ENCODE data around the gene LINGO3. TPM values are rescaled to one million over a fixed set of nuclear protein-coding genes. Genes with fewer than 3 reads are reported as not detected.

Gene LINGO3
- polyA plus RNA-seq, 3 donors = 0.08 to 2.8 (median 2.2) TPM

DNA sequence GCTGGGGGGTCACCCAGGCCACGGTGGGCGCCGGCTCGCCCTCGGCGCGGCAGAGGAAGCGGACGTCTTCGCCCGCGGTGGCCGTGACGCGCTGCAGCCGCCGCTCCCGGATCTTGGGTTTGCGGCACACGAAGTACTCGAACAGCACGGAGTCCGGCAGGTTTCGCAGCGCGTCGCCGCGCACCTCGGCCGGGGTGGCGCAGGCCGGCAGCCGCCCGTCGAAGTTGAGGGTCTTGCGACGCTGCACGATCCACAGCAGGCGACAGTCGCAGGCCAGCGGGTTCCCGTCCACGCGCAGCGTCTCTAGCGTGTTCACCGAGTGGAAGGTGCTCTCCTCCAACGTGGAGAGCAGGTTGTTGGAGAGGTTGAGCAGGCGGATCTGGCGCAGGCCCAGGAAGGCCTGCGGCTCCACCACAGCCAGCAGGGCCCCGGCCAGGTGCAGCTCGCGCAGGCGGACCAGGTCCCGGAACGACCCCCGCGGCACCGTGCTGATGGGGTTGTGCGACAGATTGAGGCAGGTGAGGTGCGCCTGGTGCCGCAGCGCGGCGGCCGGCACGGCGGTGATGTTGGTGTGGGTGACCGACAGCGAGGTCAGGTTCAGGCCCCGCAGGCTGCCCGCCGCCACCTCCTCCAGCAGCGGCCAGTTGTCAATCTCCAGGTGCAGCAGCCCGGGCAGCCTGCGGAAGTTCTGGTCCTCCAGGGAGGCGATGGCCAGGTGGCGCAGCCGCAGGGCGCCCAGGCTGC is 17.3 kb downstream of the LINGO3 start:
- peak overlapping the region; percentile 38 to 82 (median 58) for H3K4me3 ChIP-seq (replicated peaks in 1 of 3; ENCODE audit: low read depth in 2 of 3, low read length in 3 of 3)
- peaks cover 52 to 84% of the 10 kb centered on the region in 2 donors for H3K4me1 ChIP-seq (ENCODE audit: control insufficient read depth in 1 of 2, insufficient read depth in 2 of 2, low read length in 2 of 2)
- 1% methylated on average over 82 of the region's 82 CpGs for WGBS (ENCODE audit: insufficient coverage)
- peak overlapping the region; percentile 92 for H3K9ac ChIP-seq (ENCODE audit: insufficient read depth, low read length, poor library complexity, severe bottlenecking)
- peak overlapping the region; percentile 85 for H3K4me2 ChIP-seq (replicated peaks; ENCODE audit: extremely low read depth, low read length, poor library complexity, severe bottlenecking)
- Mint-ChIP-seq H3K4me3 (peak overlapping the region; percentile 84 to 87), H3K36me3 (peaks cover 25 to 41% of the 10 kb centered on the region in 2 donors), H3K27me3 (ENCODE audit: low read depth in 3 of 3) (peaks cover 2 to 16% (median 13%) of the 10 kb centered on the region in 3 donors), H3K4me1 (peaks cover 73% of the 10 kb centered on the region), H3K27ac (peak overlapping the region in 6 of 7 donors; percentile 20 to 96 (median 54)), H3K9me3 (peaks cover 0 to 3% (median 0%) of the 10 kb centered on the region in 7 donors)
- DNase-seq = no peak
- H3K79me2 ChIP-seq (ENCODE audit: insufficient read depth, low read length) = peaks cover 43% of the 10 kb centered on the region
- H2AFZ ChIP-seq (ENCODE audit: insufficient read depth, low read depth, low read length, poor library complexity, severe bottlenecking) = peak overlapping the region; percentile 59
- intact Hi-C loops (cut with micrococcal nuclease) = no loop called here
- peaks cover 52% of the 10 kb centered on the region for H4K20me1 ChIP-seq (ENCODE audit: insufficient read depth, low read length)
- H3K27ac ChIP-seq (ENCODE audit: low read depth in 1 of 2, low read length in 2 of 2) = peak overlapping the region in 1 of 2 donors; percentile 96
- H3K9me3 ChIP-seq (replicated peaks in 1 of 2; ENCODE audit: control insufficient read depth in 1 of 2, insufficient read depth in 1 of 2, low read length in 2 of 2) = no peaks in the 10 kb centered on the region
- H3K36me3 ChIP-seq (replicated peaks in 1 of 2; ENCODE audit: control insufficient read depth in 1 of 2, insufficient read depth in 2 of 2, low read length in 2 of 2) = peaks cover 14 to 32% of the 10 kb centered on the region in 2 donors
- H3K27me3 ChIP-seq (ENCODE audit: control insufficient read depth in 2 of 2, insufficient read depth in 2 of 2, low read length in 2 of 2) = no peaks in the 10 kb centered on the region
- TF ChIP-seq, protein P1, sequence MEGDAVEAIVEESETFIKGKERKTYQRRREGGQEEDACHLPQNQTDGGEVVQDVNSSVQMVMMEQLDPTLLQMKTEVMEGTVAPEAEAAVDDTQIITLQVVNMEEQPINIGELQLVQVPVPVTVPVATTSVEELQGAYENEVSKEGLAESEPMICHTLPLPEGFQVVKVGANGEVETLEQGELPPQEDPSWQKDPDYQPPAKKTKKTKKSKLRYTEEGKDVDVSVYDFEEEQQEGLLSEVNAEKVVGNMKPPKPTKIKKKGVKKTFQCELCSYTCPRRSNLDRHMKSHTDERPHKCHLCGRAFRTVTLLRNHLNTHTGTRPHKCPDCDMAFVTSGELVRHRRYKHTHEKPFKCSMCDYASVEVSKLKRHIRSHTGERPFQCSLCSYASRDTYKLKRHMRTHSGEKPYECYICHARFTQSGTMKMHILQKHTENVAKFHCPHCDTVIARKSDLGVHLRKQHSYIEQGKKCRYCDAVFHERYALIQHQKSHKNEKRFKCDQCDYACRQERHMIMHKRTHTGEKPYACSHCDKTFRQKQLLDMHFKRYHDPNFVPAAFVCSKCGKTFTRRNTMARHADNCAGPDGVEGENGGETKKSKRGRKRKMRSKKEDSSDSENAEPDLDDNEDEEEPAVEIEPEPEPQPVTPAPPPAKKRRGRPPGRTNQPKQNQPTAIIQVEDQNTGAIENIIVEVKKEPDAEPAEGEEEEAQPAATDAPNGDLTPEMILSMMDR (IDR thresholded peaks at IDR 0.05) = no peak

DNA sequence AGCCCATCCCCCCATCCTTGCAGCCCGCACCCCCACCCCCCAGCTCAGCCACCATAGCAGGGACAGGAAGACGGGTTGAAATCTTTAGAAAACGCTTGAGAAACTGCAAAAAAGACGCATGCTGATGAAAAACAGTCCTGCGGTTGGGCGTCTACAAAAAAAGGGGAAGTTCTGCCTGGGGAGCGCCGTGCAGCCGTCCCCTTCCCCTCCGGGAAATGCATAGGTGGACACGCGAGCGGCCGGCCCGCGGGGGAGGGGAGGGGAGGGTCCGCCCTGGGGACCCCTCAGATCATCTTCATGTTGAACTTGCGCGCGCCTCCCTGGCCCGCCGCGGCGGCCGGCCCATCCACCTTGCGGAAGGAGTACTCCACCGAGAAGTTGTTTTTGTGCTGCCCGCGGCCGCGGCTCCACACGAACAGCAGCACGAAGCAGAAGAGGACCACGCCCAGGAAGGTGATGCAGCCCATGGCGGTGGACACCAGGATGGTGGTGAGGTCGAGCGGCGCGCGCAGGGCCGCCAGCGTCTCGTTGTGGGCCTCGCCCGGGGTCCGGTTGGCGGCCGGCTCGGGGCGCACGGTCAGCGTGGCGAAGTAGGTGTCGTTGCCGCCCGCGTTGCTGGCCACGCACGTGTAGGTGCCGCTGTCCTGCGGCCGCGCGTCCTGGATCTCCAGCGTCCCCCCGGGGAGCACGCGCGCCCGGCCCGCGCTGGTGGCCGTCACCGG is 18.1 kb downstream of the LINGO3 start:
- WGBS (ENCODE audit: insufficient coverage) = under 1% methylated on average over 65 of the region's 74 CpGs
- peak; percentile 89 to 92 (median 89) for DNase-seq
- peak overlapping the region; percentile 85 for H3K4me2 ChIP-seq (replicated peaks; ENCODE audit: extremely low read depth, low read length, poor library complexity, severe bottlenecking)
- intact Hi-C loops (cut with micrococcal nuclease) = loop anchor here in 1 of 2 donors (10.0 kb wide), 1 partner anchor 105 kb away; no protein-coding TSS in a partner anchor
- no peaks in the 10 kb centered on the region for H3K9me3 ChIP-seq (replicated peaks in 1 of 2; ENCODE audit: control insufficient read depth in 1 of 2, insufficient read depth in 1 of 2, low read length in 2 of 2)
- peaks cover 45% of the 10 kb centered on the region for H4K20me1 ChIP-seq (ENCODE audit: insufficient read depth, low read length)
- Mint-ChIP-seq H3K27ac (peak overlapping the region; percentile 87 to 97 (median 96)), H3K36me3 (peaks cover 19 to 37% of the 10 kb centered on the region in 2 donors), H3K9me3 (peaks cover 0 to 3% (median 0%) of the 10 kb centered on the region in 7 donors), H3K4me3 (peak overlapping the region; percentile 82 to 91), H3K4me1 (peaks cover 70% of the 10 kb centered on the region), H3K27me3 (ENCODE audit: low read depth in 3 of 3) (peaks cover 4 to 17% (median 13%) of the 10 kb centered on the region in 3 donors)
- peaks cover 52 to 86% of the 10 kb centered on the region in 2 donors for H3K4me1 ChIP-seq (ENCODE audit: control insufficient read depth in 1 of 2, insufficient read depth in 2 of 2, low read length in 2 of 2)
- H3K36me3 ChIP-seq (replicated peaks in 1 of 2; ENCODE audit: control insufficient read depth in 1 of 2, insufficient read depth in 2 of 2, low read length in 2 of 2) = peaks cover 9 to 24% of the 10 kb centered on the region in 2 donors
- peak overlapping the region; percentile 92 for H3K9ac ChIP-seq (ENCODE audit: insufficient read depth, low read length, poor library complexity, severe bottlenecking)
- no peaks in the 10 kb centered on the region for H3K27me3 ChIP-seq (ENCODE audit: control insufficient read depth in 2 of 2, insufficient read depth in 2 of 2, low read length in 2 of 2)
- H2AFZ ChIP-seq (ENCODE audit: insufficient read depth, low read depth, low read length, poor library complexity, severe bottlenecking) = peak overlapping the region; percentile 59
- H3K27ac ChIP-seq (ENCODE audit: low read depth in 1 of 2, low read length in 2 of 2) = peak overlapping the region; percentile 79 to 96
- peak overlapping the region; percentile 38 to 82 (median 65) for H3K4me3 ChIP-seq (replicated peaks in 1 of 3; ENCODE audit: low read depth in 2 of 3, low read length in 3 of 3)
- TF ChIP-seq, protein P1 (IDR thresholded peaks at IDR 0.05) = no peak
- peaks cover 43% of the 10 kb centered on the region for H3K79me2 ChIP-seq (ENCODE audit: insufficient read depth, low read length)

All from CD14-positive monocyte (primary cell).